Measurements from ENCODE around the gene CTR9.

DNA sequence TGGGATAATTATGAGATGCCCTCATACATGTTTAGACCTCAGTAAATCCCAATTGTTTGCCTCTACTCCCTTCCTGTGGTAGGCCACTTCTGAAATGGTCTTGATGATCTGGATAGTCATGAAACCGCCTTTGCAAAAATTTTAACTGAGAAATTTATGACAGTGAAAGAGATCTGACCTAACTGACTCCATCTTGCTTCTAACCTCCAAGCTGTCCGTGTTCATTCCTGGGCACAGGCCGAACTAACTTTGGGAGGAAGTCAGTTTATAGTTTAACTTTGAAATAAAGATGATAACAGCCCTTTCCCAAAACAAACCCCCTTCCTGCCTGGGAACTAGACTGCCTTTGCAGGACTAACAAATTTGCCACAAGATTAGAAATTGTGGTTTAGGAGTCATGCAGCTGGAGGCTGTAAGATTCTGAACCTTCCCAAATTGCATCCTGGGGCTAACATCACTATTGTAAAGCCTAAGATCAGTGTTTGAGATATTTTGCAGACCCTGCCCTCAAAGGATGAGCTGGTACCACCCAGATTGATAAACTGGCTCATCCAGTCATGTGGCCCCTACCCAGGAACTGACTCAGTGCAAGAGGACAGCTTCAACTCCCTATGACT, 19.9 kb upstream of the CTR9 start:
- TF ChIP-seq, protein P1, sequence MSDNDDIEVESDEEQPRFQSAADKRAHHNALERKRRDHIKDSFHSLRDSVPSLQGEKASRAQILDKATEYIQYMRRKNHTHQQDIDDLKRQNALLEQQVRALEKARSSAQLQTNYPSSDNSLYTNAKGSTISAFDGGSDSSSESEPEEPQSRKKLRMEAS (IDR thresholded peaks at IDR 0.05) = no peak
- TF ChIP-seq JUND (IDR thresholded peaks at IDR 0.05) = no peak
- TF ChIP-seq SP1 (IDR thresholded peaks at IDR 0.05) = no peak
- no peak for TF ChIP-seq TAF1 (conservative IDR thresholded peaks at IDR 0.05)
- TF ChIP-seq, protein P2, sequence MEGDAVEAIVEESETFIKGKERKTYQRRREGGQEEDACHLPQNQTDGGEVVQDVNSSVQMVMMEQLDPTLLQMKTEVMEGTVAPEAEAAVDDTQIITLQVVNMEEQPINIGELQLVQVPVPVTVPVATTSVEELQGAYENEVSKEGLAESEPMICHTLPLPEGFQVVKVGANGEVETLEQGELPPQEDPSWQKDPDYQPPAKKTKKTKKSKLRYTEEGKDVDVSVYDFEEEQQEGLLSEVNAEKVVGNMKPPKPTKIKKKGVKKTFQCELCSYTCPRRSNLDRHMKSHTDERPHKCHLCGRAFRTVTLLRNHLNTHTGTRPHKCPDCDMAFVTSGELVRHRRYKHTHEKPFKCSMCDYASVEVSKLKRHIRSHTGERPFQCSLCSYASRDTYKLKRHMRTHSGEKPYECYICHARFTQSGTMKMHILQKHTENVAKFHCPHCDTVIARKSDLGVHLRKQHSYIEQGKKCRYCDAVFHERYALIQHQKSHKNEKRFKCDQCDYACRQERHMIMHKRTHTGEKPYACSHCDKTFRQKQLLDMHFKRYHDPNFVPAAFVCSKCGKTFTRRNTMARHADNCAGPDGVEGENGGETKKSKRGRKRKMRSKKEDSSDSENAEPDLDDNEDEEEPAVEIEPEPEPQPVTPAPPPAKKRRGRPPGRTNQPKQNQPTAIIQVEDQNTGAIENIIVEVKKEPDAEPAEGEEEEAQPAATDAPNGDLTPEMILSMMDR (IDR thresholded peaks at IDR 0.05; ENCODE audit: low read depth, low read length, missing input control) = no peak
- no peak for TF ChIP-seq EGR1 (IDR thresholded peaks at IDR 0.05; ENCODE audit: low read depth in 2 of 2)
- TF ChIP-seq, protein P3, sequence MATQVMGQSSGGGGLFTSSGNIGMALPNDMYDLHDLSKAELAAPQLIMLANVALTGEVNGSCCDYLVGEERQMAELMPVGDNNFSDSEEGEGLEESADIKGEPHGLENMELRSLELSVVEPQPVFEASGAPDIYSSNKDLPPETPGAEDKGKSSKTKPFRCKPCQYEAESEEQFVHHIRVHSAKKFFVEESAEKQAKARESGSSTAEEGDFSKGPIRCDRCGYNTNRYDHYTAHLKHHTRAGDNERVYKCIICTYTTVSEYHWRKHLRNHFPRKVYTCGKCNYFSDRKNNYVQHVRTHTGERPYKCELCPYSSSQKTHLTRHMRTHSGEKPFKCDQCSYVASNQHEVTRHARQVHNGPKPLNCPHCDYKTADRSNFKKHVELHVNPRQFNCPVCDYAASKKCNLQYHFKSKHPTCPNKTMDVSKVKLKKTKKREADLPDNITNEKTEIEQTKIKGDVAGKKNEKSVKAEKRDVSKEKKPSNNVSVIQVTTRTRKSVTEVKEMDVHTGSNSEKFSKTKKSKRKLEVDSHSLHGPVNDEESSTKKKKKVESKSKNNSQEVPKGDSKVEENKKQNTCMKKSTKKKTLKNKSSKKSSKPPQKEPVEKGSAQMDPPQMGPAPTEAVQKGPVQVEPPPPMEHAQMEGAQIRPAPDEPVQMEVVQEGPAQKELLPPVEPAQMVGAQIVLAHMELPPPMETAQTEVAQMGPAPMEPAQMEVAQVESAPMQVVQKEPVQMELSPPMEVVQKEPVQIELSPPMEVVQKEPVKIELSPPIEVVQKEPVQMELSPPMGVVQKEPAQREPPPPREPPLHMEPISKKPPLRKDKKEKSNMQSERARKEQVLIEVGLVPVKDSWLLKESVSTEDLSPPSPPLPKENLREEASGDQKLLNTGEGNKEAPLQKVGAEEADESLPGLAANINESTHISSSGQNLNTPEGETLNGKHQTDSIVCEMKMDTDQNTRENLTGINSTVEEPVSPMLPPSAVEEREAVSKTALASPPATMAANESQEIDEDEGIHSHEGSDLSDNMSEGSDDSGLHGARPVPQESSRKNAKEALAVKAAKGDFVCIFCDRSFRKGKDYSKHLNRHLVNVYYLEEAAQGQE (IDR thresholded peaks at IDR 0.05) = no peak

Measured in liver (tissue), 3 donors.